Measurements from ENCODE around the gene MXD1.
"Not testable (repeated sequence)": the region's sequence is repeated elsewhere in the genome, so short reads cannot be mapped to it uniquely, and the experiment has no call there.

The MXD1 gene

DNA sequence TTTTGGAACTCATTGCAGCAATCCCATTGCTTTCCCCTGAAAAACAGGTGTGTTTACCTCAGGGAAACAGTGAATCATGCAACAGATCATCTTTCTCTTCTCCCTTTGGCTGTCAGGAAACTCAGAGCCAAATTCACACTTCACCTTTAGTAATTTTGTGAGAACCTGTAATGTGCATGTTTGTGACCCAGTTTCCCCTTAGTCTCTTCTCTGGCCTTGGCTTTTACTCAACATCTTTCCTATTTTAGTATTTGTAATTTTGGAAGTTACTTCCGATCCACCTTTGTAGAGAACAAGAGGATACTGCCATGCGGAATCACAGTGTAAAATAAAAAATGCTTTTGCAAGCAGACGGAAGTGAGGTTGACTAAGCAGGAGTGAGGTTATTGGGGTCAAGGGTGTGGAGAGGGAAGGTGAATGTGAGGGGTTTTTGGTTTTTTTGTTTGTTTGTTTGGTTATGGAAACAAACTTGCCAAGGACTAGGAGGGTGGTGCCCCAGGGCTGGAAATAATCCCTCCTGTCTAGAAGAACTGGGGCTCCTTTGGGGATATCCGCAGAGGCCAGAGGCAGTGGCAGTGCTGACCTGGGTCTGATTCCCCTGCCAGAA is 32.5 kb downstream of the MXD1 start:
- no peak for TF ChIP-seq POLR2AphosphoS5 (IDR thresholded peaks at IDR 0.05; ENCODE audit: low read depth, low read length)
- DNase-seq (ENCODE audit: insufficient read length): no peak
- no peak for FAIRE-seq

DNA sequence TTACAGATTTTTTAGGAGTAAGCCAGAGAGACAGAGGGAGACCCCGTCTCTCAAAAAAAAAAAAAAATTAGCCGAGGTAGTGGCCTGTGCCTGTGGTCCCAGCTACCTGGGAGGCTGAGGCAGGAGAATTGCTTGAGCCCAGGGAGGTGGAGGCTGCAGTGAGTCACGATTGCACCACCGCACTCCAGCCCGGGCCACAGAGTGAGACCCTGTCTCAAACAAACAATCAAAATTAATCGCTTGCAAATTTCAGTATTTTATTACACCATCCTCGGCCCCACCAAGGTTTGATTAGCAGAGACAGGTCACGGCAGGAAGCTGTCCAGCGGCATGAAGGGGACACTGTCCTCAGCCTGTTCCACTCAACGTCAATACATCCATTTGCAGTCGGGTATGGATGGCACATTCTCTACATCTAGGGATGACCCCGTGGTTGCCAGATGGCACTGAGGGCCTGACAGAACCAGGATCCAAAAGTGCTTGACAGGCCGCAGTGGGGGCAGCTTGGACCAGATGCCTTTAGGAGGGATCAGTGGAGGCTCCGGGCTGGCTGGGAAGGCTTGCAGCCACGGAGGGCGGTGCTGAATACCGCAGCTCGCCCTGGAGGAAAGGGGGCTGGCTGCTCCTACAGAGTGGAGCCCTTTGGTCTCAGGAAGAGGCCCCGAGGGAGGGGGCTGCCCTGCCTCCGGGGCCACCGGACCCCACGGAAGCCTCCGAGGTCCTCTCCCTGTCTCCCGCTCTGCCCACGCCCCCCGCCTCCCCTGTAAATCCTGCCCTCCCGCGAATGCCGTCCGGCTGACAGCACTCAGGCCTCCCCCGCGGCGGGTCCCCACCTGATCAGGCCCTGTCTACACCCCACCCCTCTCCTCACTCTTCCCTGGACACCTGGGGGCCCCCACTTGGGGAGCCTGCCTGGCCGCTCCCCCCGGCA is 33.4 kb downstream of the MXD1 start:
- no peak for FAIRE-seq
- TF ChIP-seq POLR2A (IDR thresholded peaks at IDR 0.05; ENCODE audit: low read depth, low read length): no peak
- TF ChIP-seq TAF1 (IDR thresholded peaks at IDR 0.05; ENCODE audit: borderline replicate concordance, low read depth, low read length): no peak
- TF ChIP-seq POLR2AphosphoS5 (IDR thresholded peaks at IDR 0.05; ENCODE audit: low read depth, low read length): no peak
- no peak for DNase-seq (ENCODE audit: insufficient read length)

DNA sequence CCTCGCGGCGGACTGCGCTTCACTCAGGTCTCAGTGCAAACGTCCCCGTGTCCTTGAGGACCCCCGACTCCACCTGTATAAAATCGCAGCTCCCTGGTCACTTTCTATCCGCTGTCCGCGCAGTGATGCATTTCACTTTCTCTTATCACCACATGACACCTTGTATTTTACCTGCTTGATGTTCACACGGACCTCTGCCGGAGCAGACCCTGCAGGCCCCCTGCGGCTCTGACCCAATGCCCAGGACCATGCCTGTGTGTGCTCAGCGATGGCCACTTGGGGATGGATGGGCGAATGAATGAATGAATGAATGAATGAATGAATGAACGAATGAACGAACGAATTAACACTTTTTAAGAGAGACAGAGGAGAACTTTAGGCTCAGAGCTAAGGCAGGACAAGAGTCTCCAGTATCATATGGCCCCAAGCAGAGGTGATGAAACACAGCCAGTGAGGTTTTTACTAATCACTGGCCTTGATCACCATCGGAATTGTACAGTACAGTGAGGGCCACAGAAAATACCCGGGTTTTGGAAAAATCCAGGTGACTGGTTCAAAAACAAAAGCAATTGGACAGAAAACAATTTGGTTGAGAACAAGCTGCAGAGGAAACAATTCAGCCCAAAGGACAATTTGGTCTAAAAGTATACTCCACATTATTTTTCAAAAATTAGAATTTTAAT is 34.2 kb downstream of the MXD1 start:
- no peak for TF ChIP-seq POLR2AphosphoS5 (IDR thresholded peaks at IDR 0.05; ENCODE audit: low read depth, low read length)
- no peak for TF ChIP-seq POLR2A (IDR thresholded peaks at IDR 0.05; ENCODE audit: low read depth, low read length)
- no peak for TF ChIP-seq TAF1 (IDR thresholded peaks at IDR 0.05; ENCODE audit: borderline replicate concordance, low read depth, low read length)
- FAIRE-seq (no peak), DNase-seq (ENCODE audit: insufficient read length) (no peak)

DNA sequence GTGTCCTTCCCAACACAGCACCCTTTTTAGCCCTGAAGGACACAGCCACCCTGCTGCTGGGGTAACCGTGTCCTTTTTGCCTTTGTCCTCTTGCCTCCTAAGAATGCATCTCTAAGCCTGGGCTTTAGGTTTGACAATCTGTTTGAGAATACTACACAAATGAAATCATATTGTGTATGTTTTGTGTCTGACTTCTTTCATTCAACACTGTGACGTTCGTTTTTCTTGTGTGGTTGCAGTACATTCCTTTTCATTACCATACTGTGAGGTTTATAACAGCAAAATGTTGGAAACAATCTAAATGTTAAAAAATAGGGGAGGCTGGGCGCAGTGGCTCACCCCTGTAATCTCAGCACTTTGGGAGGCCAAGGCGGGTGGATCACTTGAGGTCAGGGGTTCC is 35.3 kb downstream of the MXD1 start:
- TF ChIP-seq POLR2A (IDR thresholded peaks at IDR 0.05; ENCODE audit: low read depth, low read length): no peak
- no peak for DNase-seq (ENCODE audit: insufficient read length)
- no peak for FAIRE-seq

DNA sequence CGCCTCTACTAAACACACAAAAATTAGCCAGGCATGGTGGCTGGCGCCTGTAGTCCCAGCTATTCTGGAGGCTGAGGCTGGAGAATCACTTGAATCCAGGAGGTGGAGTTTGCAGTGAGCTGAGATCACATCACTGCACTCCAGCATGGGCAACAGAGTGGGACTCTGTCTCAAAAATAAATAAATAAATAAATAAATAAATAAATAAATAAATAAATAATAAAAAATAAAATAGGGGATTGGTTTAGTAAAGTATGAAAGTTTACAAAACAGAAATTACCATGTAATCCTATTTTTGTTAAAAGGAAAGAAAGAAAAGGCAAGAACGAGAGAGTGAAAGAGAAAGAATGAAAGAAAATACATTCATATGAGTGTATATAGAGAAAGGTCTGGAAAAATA is 35.8 kb downstream of the MXD1 start:
- FAIRE-seq; DNase-seq (ENCODE audit: insufficient read length): not testable (repeated sequence)

DNA sequence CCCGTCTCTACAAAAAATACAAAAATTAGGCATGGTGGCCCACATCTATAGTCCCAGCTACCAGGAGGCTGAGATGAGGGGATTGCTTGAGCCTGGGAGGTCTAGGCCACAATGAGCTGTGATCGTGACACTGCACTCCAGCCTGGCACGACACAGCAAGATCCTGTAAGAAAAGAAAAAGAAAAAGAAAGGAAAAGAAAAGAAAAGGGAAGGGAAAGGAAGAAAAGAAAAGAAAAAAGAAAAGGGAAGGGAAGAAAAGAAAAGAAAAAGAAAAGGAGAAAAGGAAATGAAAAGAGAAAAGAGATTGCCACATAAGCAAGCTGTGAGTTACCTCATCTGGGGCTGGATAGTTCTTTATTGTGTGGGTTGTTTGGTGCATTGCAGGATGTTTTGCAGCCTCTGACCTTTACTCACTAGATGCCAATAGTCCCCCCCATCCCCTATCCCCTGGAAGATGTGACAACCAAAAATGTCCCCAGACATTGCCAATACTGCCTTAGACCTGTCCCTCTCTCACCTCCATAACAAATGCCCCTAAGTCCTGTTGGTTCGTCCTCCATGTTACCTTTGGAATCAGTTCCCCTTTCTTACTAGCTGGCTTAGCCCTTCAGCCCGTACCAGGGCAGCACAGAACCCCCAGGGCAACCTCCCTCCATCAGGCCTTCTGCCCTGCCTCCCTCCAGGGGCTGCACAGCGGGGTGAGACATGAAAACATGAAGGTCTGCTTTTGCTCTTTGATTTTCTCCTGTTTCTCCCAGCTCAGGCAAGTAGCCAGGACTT is 37.6 kb downstream of the MXD1 start:
- DNase-seq (ENCODE audit: insufficient read length) (no peak), FAIRE-seq (no peak)
- no peak for TF ChIP-seq TAF1 (IDR thresholded peaks at IDR 0.05; ENCODE audit: borderline replicate concordance, low read depth, low read length)
- TF ChIP-seq POLR2AphosphoS5 (IDR thresholded peaks at IDR 0.05; ENCODE audit: low read depth, low read length): no peak
- no peak for TF ChIP-seq POLR2A (IDR thresholded peaks at IDR 0.05; ENCODE audit: low read depth, low read length)

DNA sequence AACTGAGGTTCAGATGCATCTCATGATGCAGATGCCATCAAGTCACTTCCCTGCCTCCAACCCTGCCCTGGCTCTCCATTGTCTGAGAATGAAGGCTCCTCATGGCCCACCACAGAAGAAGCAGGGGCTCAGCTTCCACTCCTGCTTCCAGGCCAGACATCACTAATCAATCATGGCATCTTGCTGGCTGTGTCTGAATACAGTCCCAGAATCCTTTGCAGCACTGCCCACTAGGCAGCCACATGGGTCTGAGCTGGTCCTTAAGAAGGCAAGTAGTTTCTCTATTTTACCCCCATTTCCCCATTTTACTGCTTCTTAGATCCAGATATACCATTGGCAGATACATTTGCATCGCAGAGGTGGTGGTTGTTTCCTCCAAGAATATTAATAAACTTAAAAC is 39.2 kb downstream of the MXD1 start:
- DNase-seq (ENCODE audit: insufficient read length) (no peak), FAIRE-seq (no peak)
- no peak for TF ChIP-seq TAF1 (IDR thresholded peaks at IDR 0.05; ENCODE audit: borderline replicate concordance, low read depth, low read length)
- no peak for TF ChIP-seq POLR2A (IDR thresholded peaks at IDR 0.05; ENCODE audit: low read depth, low read length)
- no peak for TF ChIP-seq POLR2AphosphoS5 (IDR thresholded peaks at IDR 0.05; ENCODE audit: low read depth, low read length)

DNA sequence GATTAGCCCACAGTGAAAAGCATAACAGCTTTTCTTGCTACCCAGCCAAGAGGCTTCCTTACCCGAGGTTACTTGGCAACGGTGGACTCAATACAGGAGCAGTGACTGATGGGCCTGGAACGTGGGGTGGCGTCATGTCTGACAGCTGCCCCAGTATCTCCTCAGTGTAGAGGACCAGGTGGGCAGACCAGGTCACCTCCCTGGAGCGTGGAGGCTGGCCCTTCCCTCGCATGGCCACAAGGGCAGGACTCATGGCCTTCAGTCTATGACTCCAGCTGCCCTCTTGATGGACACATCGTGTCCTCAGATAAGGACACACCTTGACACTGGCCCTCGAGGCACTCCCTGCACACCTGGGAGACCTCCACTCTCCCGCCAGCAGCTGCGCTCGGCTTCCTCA is 40.1 kb downstream of the MXD1 start:
- TF ChIP-seq POLR2A (IDR thresholded peaks at IDR 0.05; ENCODE audit: low read depth, low read length) (no peak), TAF1 (IDR thresholded peaks at IDR 0.05; ENCODE audit: borderline replicate concordance, low read depth, low read length) (no peak), POLR2AphosphoS5 (IDR thresholded peaks at IDR 0.05; ENCODE audit: low read depth, low read length) (no peak)
- DNase-seq (ENCODE audit: insufficient read length): no peak

DNA sequence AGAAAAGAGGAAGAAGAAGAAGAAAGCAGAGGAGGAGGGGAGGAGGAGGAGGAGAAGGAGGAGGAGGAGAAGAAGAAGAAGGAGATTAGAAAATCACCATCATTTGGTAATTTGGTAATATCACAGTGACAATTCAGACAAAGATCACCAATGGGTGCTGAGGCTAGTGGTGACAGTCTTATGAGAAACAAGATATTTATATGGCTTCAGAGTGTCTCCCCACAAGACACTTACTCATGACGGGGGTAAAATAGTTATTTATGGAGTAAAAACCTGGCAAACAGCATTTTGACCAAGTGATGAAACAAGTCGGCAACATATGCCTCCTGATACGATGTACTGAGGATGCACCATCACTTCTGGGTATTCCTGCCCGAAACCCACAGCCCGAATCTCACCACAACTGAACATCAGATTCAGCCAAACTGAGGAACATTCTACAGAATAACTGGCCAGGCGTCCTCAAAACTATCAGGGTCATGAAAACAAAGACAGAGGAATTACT is 41.6 kb downstream of the MXD1 start:
- no peak for FAIRE-seq
- TF ChIP-seq POLR2A (IDR thresholded peaks at IDR 0.05; ENCODE audit: low read depth, low read length): no peak
- TF ChIP-seq TAF1 (IDR thresholded peaks at IDR 0.05; ENCODE audit: borderline replicate concordance, low read depth, low read length): no peak
- no peak for TF ChIP-seq POLR2AphosphoS5 (IDR thresholded peaks at IDR 0.05; ENCODE audit: low read depth, low read length)

More for the DNA sequence above, 40.1 kb downstream of the MXD1 start:
- FAIRE-seq: no peak

DNA sequence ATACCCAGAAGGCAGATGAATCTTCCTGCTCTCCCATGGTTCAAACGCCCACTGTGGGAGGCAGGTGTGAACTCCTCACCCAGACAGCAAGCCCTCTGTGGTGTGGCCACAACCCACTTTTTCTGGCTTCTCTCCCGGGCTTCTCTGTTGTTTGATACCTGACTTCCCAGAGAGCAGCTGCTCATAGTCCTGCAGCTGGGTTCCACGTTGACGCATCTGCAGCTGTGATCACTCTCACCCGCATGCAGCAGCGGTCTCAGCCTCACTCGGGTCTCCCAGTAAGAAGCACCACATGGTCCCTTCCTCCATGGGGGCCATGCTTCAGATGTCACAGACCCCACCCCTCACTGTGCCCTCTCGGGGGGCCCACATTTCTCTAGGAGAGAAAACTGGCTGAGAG is 43.1 kb downstream of the MXD1 start:
- DNase-seq (ENCODE audit: insufficient read length) (no peak), FAIRE-seq (no peak)
- TF ChIP-seq TAF1 (IDR thresholded peaks at IDR 0.05; ENCODE audit: borderline replicate concordance, low read depth, low read length) (no peak), POLR2A (IDR thresholded peaks at IDR 0.05; ENCODE audit: low read depth, low read length) (no peak)

More for the DNA sequence above, 41.6 kb downstream of the MXD1 start:
- no peak for DNase-seq (ENCODE audit: insufficient read length)

DNA sequence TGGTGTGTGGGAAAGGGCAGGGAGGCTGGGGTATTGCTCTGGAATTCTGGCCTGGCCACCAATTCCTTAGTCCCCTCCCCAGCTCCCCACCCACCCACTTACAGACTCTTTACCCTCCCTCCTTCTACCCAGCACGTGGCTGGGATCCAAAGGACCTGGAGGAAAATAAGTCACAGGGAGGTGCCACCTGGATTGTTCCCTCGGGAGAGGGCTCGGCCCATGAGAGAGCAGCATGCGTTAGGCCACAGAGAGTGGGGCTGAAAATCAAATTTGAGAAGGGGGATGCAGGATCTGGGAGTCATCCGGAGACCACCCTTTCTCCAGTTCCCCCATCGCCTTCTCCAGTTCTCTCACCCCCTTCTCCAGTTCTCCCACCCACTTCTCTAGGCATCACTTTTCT is 43.6 kb downstream of the MXD1 start:
- DNase-seq (ENCODE audit: insufficient read length) (no peak), FAIRE-seq (no peak)

More for the DNA sequence above, 43.6 kb downstream of the MXD1 start:
- no peak for TF ChIP-seq POLR2AphosphoS5 (IDR thresholded peaks at IDR 0.05; ENCODE audit: low read depth, low read length)
- no peak for TF ChIP-seq TAF1 (IDR thresholded peaks at IDR 0.05; ENCODE audit: borderline replicate concordance, low read depth, low read length)
- TF ChIP-seq POLR2A (IDR thresholded peaks at IDR 0.05; ENCODE audit: low read depth, low read length): no peak
